IMR-90 (cell line): ENCODE measurements around the gene VDAC2.

ENCODE experiments used
- CEBPB ChIP-seq: IDR thresholded peaks from 2 replicates; pipeline ENCODE4 v1.6.1; 2012; ENCODE audit warnings: low read depth, low read length, improper control_type of control experiment
- CTCF ChIP-seq: conservative IDR thresholded peaks from 2 replicates; pipeline ENCODE4 v1.5.1; 2012; ENCODE audit warnings: mild to moderate bottlenecking, low read depth, low read length, improper control_type of control experiment
- FOS ChIP-seq: fragments of 150-350 bp; IDR thresholded peaks from 2 replicates; pipeline ENCODE4 v1.6.1; 2016; ENCODE audit warnings: low read depth, low read length
- MAZ ChIP-seq: IDR thresholded peaks from 2 replicates; pipeline ENCODE4 v1.6.1; 2012; ENCODE audit warnings: low read depth, mild to moderate bottlenecking, low read length, improper control_type of control experiment, moderate library complexity, borderline replicate concordance
- NFE2L2 ChIP-seq: fragments of 150-350 bp; IDR thresholded peaks from 2 replicates; pipeline ENCODE4 v1.6.1; 2016; ENCODE audit warnings: low read depth, mild to moderate bottlenecking, low read length
- POLR2A ChIP-seq: IDR thresholded peaks from 2 replicates; pipeline ENCODE4 v1.6.1; 2012; ENCODE audit warnings: mild to moderate bottlenecking, low read depth, low read length
- RAD21 ChIP-seq: IDR thresholded peaks from 2 replicates; pipeline ENCODE4 v1.6.1; 2012; ENCODE audit warnings: low read length, improper control_type of control experiment
- RFX5 ChIP-seq: IDR thresholded peaks from 2 replicates; pipeline ENCODE4 v1.8.0; 2012; ENCODE audit warnings: low read depth, mild to moderate bottlenecking, low read length, moderate library complexity
- USF2 ChIP-seq: fragments of 150-350 bp; IDR thresholded peaks from 2 replicates; pipeline ENCODE4 v1.6.1; 2017; ENCODE audit warnings: mild to moderate bottlenecking, antibody characterized with exemption, low read length, low read depth

GRCh38 chr10:75220274-75220673 lies 9.7 kb downstream of the VDAC2 start:
- no peak for TF ChIP-seq RAD21
- no peak for TF ChIP-seq CTCF
- TF ChIP-seq CEBPB, result no peak
- no peak for TF ChIP-seq MAZ
- TF ChIP-seq NFE2L2, result no peak
- no peak for TF ChIP-seq POLR2A
- no peak for TF ChIP-seq USF2
- no peak for TF ChIP-seq FOS
- no peak for TF ChIP-seq RFX5
